Body of pancreas (tissue), 4 donors: Measurements from ENCODE around the gene SLC25A13.

Source experiments
- CTCF ChIP-seq, 7 experiments: fragments of 450-650 bp in 4 of 7; fragments of 200-600 bp in 3 of 7; sonication (generic) in 3 of 7; IDR thresholded peaks; one replicate each; pipeline ENCODE4 v1.5.1; 2016 to 2019; ENCODE audit warnings: antibody characterized with exemption in 7 of 7
- POLR2A ChIP-seq, 3 donors: fragments of 450-650 bp; IDR thresholded peaks; one replicate each; pipeline ENCODE4 v1.6.1; 2016; ENCODE audit warnings: antibody characterized with exemption in 3 of 3, mild to moderate bottlenecking in 2 of 3

GRCh38 chr7:96179837-96180236, 142.1 kb downstream of the SLC25A13 start:
- TF ChIP-seq POLR2A (IDR thresholded peaks at IDR 0.05), result no peak
- no peak for TF ChIP-seq CTCF (IDR thresholded peaks at IDR 0.05)
